Measurements from ENCODE around the gene ALOX12. TPM values are rescaled to one million over a fixed set of nuclear protein-coding genes. Genes with fewer than 3 reads are reported as not detected.
A peak's percentile ranks its signal among the peaks of the same experiment; 100 is the strongest.

ALOX12 gene
- total RNA-seq, 1 experiment from 2014 or later = not detected

DNA sequence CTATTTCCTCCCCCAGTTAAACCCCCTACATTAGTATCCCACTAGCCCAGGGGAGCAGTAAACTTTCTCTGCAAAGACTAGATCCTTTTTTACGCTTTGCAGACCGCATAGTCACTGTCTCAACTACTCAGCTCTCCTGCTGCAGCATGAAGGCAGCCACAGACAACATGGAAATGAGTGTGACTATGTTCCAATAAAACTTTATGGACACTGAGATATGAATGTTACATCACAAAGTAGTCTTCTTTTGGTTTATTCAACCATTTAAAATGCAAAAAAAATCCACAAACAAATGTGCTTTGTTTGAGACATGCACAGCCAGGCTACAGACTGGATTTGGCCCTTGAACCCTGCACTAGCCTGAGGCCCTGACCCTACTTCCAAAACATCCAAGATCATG, 14.7 kb downstream of the ALOX12 start:
- Histone ChIP-seq H3K4me3 (no peak overlapping the region), H3K9me3 (replicated peaks) (no peaks in the 10 kb centered on the region), H3K4me1 (replicated peaks) (peaks cover 28% of the 10 kb centered on the region), H3K27ac (no peak overlapping the region), H3K27me3 (replicated peaks) (no peaks in the 10 kb centered on the region), H3K36me3 (peaks cover 21% of the 10 kb centered on the region)
- no peak for DNase-seq (ENCODE audit: low read depth in 1 of 2, low spot score in 2 of 2)

DNA sequence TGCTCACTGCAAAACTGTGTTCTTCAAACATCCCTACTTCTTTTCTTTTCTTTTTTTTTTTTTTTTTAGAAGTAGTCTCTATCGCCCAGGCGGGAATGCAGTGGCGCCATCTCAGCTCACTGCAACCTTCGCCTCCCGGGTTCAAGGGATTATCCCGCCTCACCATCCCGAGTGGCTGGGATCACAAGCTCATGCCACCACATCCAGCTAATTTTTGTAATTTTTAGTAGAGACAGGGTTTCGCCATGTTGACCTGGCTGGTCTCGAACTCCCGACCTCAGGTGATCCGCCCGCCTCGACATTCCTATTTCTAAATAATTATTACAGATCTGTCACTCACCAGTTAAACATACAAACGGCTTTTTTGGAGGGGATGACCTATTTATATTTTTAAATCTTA, 15.6 kb downstream of the ALOX12 start:
- DNase-seq (ENCODE audit: low read depth in 1 of 2, low spot score in 2 of 2) = no peak
- Histone ChIP-seq H3K4me1 (replicated peaks) (peaks cover 35% of the 10 kb centered on the region), H3K27me3 (replicated peaks) (no peaks in the 10 kb centered on the region), H3K9me3 (replicated peaks) (no peaks in the 10 kb centered on the region), H3K36me3 (peaks cover 21% of the 10 kb centered on the region), H3K27ac (no peak overlapping the region), H3K4me3 (peak overlapping the region; percentile 68)

DNA sequence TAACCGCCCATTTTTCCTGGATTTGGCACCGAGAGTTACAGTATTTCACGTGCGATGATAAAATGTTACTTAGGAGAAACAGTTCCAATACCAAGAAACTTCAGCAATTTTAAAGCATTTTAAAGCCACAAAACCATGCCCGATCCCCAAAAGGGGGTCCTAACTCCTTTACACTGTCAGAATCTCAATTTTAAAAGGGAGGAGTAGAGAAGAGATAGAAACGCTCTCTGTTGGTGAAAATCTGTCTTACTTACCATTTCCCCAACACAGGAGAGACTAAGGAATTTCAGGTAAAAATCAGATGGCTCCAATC, 16.0 kb downstream of the ALOX12 start:
- H3K27me3 ChIP-seq (replicated peaks) = no peaks in the 10 kb centered on the region
- peaks cover 23% of the 10 kb centered on the region for H3K36me3 ChIP-seq
- H3K4me1 ChIP-seq (replicated peaks) = peaks cover 35% of the 10 kb centered on the region
- H3K4me3 ChIP-seq = peak overlapping the region; percentile 68
- no peaks in the 10 kb centered on the region for H3K9me3 ChIP-seq (replicated peaks)
- no peak for DNase-seq (ENCODE audit: low read depth in 1 of 2, low spot score in 2 of 2)
- peak overlapping the region; percentile 99 for H3K27ac ChIP-seq

DNA sequence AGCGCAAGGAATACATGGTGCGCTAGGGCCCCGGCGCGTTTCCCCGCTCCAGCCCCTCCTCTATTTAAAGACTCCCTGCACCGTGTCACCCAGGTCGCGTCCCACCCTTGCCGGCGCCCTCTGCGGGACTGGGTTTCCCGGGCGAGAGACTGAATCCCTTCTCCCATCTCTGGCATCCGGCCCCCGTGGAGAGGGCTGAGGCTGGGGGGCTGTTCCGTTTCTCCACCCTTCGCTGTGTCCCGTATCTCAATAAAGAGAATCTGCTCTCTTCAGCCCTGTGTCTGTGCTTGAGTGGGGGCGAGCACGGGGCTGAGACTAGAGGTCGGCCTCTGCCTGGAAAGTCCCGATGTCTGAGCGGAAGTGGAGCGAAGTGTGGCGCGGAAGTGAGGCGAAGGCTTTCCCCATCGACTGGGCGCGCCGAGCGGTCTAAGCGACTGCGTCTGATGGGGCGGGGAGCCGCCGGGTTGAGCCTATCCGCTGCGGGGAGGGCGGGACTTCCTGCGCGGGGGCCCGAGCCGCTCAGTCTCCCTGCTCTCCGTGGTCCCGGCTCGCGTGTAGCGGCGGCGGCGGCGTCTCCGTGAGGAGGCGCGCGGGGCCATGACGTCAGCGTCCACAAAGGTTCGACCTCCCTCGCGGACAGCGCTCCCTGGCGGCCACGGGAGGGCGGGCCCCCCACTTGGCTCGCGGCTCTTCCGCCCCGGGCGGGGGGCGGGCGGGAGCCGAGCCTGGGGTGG, 18.6 kb downstream of the ALOX12 start:
- Histone ChIP-seq H3K36me3 (peaks cover 22% of the 10 kb centered on the region), H3K4me1 (replicated peaks) (peaks cover 31% of the 10 kb centered on the region)

DNA sequence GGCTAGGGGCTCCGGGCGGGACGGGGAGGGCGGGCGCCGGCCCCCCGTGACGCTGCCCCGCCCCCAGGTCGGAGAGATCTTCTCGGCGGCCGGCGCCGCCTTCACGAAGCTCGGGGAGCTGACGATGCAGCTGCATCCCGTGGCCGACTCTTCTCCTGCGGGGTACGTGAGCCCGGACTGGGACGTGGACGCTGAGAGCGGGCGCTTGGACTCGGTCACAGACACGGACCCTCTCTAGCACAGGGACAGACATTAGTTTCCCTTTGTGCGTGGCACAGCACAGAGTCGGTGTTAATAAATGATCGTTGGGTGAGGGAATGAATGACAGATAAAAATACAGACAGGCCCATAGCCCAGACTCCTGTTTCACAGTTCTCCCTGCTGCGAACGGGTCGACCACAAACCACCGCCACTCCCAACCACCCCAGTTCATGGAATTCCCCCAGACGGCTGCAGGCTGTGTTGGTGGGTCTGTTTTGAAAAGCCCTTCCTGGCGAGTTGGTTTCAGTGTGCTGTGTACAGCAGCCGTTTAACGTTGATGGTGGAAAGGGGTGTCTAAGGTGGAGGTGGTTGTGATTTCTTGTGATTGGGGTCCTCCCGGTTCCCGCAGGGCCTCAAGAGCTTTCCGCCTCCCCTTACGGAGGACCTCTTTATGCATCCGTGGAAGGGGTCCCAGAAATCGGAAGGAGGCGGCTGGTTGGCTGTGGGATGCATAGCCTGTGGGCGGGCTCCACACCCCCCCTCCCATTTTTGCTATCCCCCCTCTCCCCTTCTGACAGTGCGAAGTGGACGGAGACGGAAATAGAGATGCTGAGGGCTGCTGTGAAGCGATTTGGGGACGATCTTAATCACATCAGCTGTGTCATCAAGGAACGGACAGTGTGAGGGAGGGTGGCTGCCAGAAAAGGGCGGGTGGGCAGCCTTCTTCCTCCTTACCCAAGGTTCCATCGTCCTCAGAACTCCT, 19.4 kb downstream of the ALOX12 start:
- Histone ChIP-seq H3K9me3 (replicated peaks) (no peaks in the 10 kb centered on the region), H3K27ac (peak overlapping the region; percentile 86), H3K4me1 (replicated peaks) (peaks cover 39% of the 10 kb centered on the region), H3K36me3 (peaks cover 19% of the 10 kb centered on the region), H3K27me3 (replicated peaks) (no peaks in the 10 kb centered on the region), H3K4me3 (peak overlapping the region; percentile 68)
- DNase-seq (ENCODE audit: low read depth in 1 of 2, low spot score in 2 of 2) = peak; percentile 70 to 74

More for the DNA sequence above, 18.6 kb downstream of the ALOX12 start:
- Histone ChIP-seq H3K27me3 (replicated peaks) (no peaks in the 10 kb centered on the region), H3K9me3 (replicated peaks) (no peaks in the 10 kb centered on the region), H3K4me3 (peak overlapping the region; percentile 68), H3K27ac (peak overlapping the region; percentile 86)
- peak; percentile 97 to 98 for DNase-seq (ENCODE audit: low read depth in 1 of 2, low spot score in 2 of 2)

DNA sequence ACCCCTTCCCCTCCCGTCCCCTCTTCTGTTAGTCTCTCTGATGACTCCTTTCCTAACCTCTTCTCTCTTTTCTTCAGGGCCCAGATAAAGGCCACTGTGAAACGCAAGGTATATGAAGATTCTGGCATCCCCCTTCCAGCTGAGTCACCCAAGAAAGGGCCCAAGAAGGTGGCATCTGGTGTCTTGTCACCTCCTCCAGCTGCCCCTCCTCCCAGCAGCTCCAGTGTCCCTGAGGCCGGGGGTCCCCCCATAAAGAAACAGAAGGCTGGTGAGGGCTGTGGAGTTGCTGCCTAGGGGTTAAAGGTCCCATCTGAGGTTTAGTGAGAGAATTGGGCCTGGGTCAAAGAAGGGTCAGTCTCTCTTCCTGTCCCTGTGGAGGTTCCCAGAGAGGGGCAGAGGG, 20.6 kb downstream of the ALOX12 start:
- H3K4me3 ChIP-seq = no peak overlapping the region
- no peak overlapping the region for H3K27ac ChIP-seq
- no peaks in the 10 kb centered on the region for H3K27me3 ChIP-seq (replicated peaks)
- no peak for DNase-seq (ENCODE audit: low read depth in 1 of 2, low spot score in 2 of 2)
- H3K9me3 ChIP-seq (replicated peaks) = no peaks in the 10 kb centered on the region
- peaks cover 36% of the 10 kb centered on the region for H3K4me1 ChIP-seq (replicated peaks)
- H3K36me3 ChIP-seq = peaks cover 16% of the 10 kb centered on the region

DNA sequence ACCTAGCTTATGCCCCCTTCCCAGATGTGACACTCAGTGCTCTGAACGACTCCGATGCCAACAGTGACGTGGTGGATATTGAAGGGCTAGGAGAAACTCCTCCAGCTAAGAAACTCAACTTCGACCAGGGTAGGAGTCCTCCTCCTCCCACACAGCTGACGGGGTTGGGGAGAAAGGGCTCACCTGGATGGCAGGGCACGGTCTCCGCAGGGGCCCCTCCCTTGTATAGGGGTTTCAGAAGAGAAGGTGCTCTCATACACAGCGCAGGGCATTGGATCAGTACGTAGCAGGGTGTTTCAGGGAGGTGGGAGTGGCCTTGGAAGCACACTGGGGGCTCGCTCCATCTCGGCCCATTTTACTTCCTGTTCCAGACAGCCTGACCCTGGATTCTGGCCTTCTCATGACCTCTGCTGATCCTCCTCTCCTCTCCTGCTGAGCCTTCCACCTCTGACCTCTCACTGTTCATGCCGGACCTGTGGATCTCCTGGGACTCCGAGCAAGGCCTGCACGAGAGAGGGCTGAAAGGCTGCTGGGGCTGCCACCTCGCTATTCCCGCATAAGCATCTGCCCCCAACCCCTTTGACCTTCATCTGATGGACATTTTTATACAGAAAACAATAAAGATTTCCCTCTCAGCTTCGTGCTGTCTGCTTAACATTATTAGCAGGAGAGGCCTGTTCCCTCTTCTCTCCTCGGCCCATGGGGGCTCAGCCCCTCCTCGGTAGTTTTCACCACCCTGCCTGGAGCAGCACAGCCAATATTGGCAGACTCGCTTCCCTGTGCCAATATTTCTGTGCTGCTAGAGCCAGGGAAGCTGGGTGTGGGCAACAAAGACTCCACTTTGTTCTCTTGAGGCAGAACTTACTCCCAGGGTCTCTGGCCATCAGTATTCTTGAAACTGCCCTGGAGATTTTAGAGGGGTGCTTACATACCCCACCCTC, 21.3 kb downstream of the ALOX12 start:
- no peaks in the 10 kb centered on the region for H3K27me3 ChIP-seq (replicated peaks)
- peaks cover 16% of the 10 kb centered on the region for H3K36me3 ChIP-seq
- H3K9me3 ChIP-seq (replicated peaks) = no peaks in the 10 kb centered on the region
- no peak for DNase-seq (ENCODE audit: low read depth in 1 of 2, low spot score in 2 of 2)
- H3K4me3 ChIP-seq = no peak overlapping the region
- H3K27ac ChIP-seq = no peak overlapping the region
- H3K4me1 ChIP-seq (replicated peaks) = peaks cover 41% of the 10 kb centered on the region

DNA sequence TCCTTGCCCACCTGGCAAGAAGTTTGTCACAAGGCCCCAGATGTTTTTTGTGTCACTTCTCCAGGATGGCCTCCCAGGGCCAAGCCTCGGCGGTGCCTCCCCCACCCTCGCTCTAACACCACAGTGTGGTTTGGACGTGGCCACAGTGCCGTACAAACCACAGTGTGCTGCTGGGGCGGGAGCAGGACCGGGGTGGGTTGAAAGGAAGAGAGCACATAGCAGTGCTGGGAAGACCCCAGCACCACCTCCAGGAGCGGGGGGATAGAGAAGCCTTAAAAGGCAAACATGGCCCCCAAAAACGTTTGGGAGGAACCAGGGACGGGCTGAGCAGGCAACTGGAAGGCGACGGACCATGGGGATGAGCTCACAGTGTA, 22.0 kb downstream of the ALOX12 start:
- H3K36me3 ChIP-seq = peaks cover 16% of the 10 kb centered on the region
- H3K4me1 ChIP-seq (replicated peaks) = peaks cover 45% of the 10 kb centered on the region
- no peak overlapping the region for H3K27ac ChIP-seq
- no peaks in the 10 kb centered on the region for H3K27me3 ChIP-seq (replicated peaks)
- DNase-seq (ENCODE audit: low read depth in 1 of 2, low spot score in 2 of 2) = no peak
- no peak overlapping the region for H3K4me3 ChIP-seq
- no peaks in the 10 kb centered on the region for H3K9me3 ChIP-seq (replicated peaks)

DNA sequence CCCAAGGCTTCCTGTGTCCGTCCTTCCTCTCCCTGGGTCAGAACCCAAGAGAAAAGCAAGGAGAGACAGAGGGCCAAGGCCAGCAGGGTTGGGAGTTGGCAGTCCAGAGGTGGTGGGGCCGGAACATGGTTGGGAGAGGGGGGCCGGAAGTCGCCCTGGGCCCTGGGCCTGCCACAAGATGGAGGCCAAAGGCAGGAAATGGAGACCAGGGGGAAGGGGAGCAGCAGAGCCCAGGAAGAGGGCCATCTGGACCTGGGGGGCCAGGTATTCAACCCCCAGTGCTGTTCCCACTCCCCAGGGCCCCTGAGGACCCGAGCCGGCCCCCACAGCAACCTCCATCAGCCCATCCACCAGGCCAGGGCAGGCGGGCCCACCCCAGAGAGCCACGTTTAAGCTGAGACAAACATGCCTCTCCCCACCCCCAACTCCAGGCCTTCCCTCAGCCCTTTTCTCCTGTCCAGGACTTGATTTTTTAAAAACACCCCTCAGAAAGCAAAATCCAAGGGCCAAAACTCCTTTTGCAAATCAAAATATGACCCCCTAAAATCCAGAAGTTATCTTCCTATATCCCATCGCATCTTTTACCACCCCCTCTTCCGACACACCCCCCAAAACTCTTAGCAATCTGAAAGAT, 22.6 kb downstream of the ALOX12 start:
- Histone ChIP-seq H3K4me3 (no peak overlapping the region), H3K9me3 (replicated peaks) (no peaks in the 10 kb centered on the region), H3K4me1 (replicated peaks) (peaks cover 42% of the 10 kb centered on the region), H3K36me3 (peaks cover 16% of the 10 kb centered on the region), H3K27ac (no peak overlapping the region), H3K27me3 (replicated peaks) (no peaks in the 10 kb centered on the region)
- DNase-seq (ENCODE audit: low read depth in 1 of 2, low spot score in 2 of 2) = no peak

DNA sequence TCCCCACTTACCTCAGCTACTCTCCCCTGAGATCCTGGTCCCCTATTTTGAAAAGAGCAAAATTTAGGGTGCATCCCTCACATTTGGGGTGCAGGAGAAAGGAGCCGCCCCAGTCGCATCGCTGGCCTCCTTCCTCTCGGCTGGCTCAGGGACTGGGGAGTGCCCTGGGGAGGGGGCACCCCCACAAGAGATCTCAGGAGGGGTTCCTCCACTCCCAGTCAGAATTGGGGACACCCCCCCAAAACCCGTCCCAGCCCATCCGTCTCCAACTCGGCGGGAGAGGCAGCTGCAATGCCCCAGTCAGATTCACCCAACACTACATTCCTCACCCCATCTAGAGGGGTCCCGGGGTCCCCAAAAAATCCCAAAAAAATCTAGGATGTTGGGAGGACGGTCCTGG, 23.5 kb downstream of the ALOX12 start:
- H3K4me3 ChIP-seq = no peak overlapping the region
- no peaks in the 10 kb centered on the region for H3K27me3 ChIP-seq (replicated peaks)
- peaks cover 7% of the 10 kb centered on the region for H3K36me3 ChIP-seq
- no peaks in the 10 kb centered on the region for H3K9me3 ChIP-seq (replicated peaks)
- H3K4me1 ChIP-seq (replicated peaks) = peaks cover 34% of the 10 kb centered on the region
- peak overlapping the region; percentile 61 for H3K27ac ChIP-seq
- no peak for DNase-seq (ENCODE audit: low read depth in 1 of 2, low spot score in 2 of 2)

DNA sequence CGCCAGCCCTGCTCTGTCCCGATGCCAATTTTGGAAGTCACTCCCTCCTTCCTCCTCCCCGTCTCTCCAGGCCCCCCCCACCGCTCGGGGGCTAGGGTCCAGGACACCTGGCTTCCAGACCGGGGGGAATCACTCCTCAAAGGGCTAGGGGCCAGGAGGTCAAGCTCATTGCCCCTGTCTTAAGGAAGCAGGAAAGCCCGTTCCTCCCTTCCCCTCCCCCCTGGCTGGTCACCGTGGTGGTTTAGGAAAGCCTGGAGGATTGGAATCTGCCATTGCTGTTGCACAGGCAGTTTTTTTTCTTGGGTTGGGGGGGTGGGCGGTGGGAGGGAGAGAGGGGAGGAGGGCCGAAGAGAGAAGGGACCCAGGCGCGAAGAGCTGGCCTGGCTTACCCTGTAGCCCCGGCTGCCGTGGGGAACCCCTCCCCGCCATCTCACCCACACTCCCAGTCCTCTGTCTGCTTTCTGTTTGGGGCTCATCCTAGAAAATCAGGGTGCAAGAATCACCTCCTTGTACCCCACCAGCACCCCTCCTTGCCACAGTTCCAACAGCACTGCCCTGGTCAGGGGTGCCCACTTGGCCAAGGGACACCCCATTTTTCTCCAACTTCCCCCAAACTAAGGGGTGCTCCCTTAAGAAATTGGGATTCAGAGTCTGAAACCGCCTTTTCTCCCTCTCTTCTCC, 24.1 kb downstream of the ALOX12 start:
- peaks cover 6% of the 10 kb centered on the region; the same call in 1 of the 2 replicates for H3K36me3 ChIP-seq
- no peaks in the 10 kb centered on the region for H3K27me3 ChIP-seq (replicated peaks)
- peaks cover 34% of the 10 kb centered on the region for H3K4me1 ChIP-seq (replicated peaks)
- H3K4me3 ChIP-seq = peak overlapping the region; percentile 20
- H3K9me3 ChIP-seq (replicated peaks) = no peaks in the 10 kb centered on the region
- peak overlapping the region; percentile 61 for H3K27ac ChIP-seq
- DNase-seq (ENCODE audit: low read depth in 1 of 2, low spot score in 2 of 2) = peak in 1 of 2 experiments; percentile 50

DNA sequence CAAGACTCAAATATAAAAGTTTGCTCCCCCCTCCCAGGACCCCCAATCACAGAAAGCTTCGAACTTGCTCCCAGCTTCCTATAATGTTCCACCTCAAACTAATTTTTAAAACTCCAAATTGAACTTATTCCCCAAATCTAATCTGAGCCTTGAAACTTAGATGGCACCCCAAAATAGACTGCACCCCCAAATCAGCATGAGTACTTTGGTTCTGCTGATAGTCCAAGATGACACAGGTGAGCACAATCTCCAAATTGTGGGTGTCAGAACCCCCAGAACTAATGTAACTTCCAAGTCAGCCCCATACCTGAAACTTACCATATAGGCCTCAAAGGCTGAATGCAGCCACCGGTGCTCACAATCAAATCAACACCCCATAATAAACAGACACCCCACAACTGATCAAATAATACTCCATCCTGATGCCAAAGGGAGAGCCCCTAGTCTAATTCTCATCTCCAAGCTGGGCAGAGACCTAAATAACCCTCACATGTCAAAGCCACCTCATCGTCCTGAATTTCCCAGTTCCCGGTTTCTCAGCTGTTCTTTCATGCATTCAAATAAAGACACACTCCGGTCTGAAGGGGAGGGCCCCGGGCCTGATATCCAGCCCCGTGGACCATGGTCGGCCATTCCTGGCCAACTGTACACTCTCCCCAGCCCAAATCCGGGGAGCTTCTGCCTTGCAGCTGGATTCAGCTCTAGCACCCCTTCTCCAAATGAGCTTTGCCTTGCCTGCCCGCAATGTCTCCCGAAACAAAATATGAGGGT, 25.2 kb downstream of the ALOX12 start:
- Histone ChIP-seq H3K36me3 (peaks cover 6% of the 10 kb centered on the region; the same call in 1 of the 2 replicates), H3K27ac (no peak overlapping the region), H3K4me3 (no peak overlapping the region), H3K27me3 (replicated peaks) (no peaks in the 10 kb centered on the region), H3K9me3 (replicated peaks) (no peaks in the 10 kb centered on the region), H3K4me1 (replicated peaks) (peaks cover 23% of the 10 kb centered on the region)
- DNase-seq (ENCODE audit: low read depth in 1 of 2, low spot score in 2 of 2) = no peak

Data from SJSA1 (cell line).